Measurements from ENCODE around the gene ATRN. TPM values are rescaled to one million over a fixed set of nuclear protein-coding genes. Genes with fewer than 3 reads are reported as not detected.
A peak's percentile ranks its signal among the peaks of the same experiment; 100 is the strongest.

Gene ATRN
- total and polyA plus RNA-seq, 4 donors = 4.2 to 38.5 (median 21.2) TPM

- TF ChIP-seq CTCF (IDR thresholded peaks at IDR 0.05; ENCODE audit: control extremely low read depth, extremely low read depth) = no peak
- Histone ChIP-seq H3K9ac (ENCODE audit: insufficient read depth in 1 of 2, low read length in 2 of 2) (no peak overlapping the region), H3K4me3 (no peak overlapping the region), H3K27me3 (ENCODE audit: control insufficient read depth in 3 of 3, insufficient read depth in 3 of 3, low read length in 2 of 3) (no peaks in the 10 kb centered on the region), H3K27ac (ENCODE audit: low read depth in 1 of 2, low read length in 1 of 2) (no peak overlapping the region), H3K4me1 (ENCODE audit: control insufficient read depth in 5 of 5, insufficient read depth in 5 of 5, low read length in 5 of 5) (peaks cover 0 to 5% (median 0%) of the 10 kb centered on the region in 5 donors), H3K36me3 (ENCODE audit: control insufficient read depth in 4 of 4, insufficient read depth in 4 of 4, low read length in 4 of 4) (no peaks in the 10 kb centered on the region), H3K9me3 (ENCODE audit: control insufficient read depth in 4 of 4, insufficient read depth in 3 of 4, low read length in 3 of 4) (no peaks in the 10 kb centered on the region)
- no peak for DNase-seq
- WGBS, 2 donors = 57 to 62% methylated on average over 4 of the region's 4 CpGs
- no peak for ATAC-seq (ENCODE audit: insufficient read depth, low FRiP score)
Observed at GRCh38 chr20:3456648-3457047, 14.2 kb upstream of the ATRN start.

GRCh38 chr20:3459881-3460307 lies 10.9 kb upstream of the ATRN start:
- no peak overlapping the region for H3K27ac ChIP-seq (ENCODE audit: low read depth in 1 of 2, low read length in 1 of 2)
- ATAC-seq (ENCODE audit: insufficient read depth, low FRiP score) = no peak
- H3K4me3 ChIP-seq = no peak overlapping the region
- H3K9ac ChIP-seq (ENCODE audit: insufficient read depth in 1 of 2, low read length in 2 of 2) = no peak overlapping the region
- no peaks in the 10 kb centered on the region for H3K9me3 ChIP-seq (ENCODE audit: control insufficient read depth in 4 of 4, insufficient read depth in 3 of 4, low read length in 3 of 4)
- H3K4me1 ChIP-seq (ENCODE audit: control insufficient read depth in 5 of 5, insufficient read depth in 5 of 5, low read length in 5 of 5) = peaks cover 0 to 5% (median 0%) of the 10 kb centered on the region in 5 donors
- no peak for TF ChIP-seq CTCF (IDR thresholded peaks at IDR 0.05; ENCODE audit: control extremely low read depth, extremely low read depth)
- no peak for DNase-seq
- no peaks in the 10 kb centered on the region for H3K36me3 ChIP-seq (ENCODE audit: control insufficient read depth in 4 of 4, insufficient read depth in 4 of 4, low read length in 4 of 4)
- WGBS, 2 donors = 81 to 89% methylated on average over 1 of the region's 1 CpG
- no peaks in the 10 kb centered on the region for H3K27me3 ChIP-seq (ENCODE audit: control insufficient read depth in 3 of 3, insufficient read depth in 3 of 3, low read length in 2 of 3)

- ATAC-seq (ENCODE audit: insufficient read depth, low FRiP score) = no peak
- no peaks in the 10 kb centered on the region for H3K9me3 ChIP-seq (ENCODE audit: control insufficient read depth in 4 of 4, insufficient read depth in 3 of 4, low read length in 3 of 4)
- H3K27ac ChIP-seq (ENCODE audit: low read depth in 1 of 2, low read length in 1 of 2) = no peak overlapping the region
- peaks cover 0 to 5% (median 0%) of the 10 kb centered on the region in 3 donors for H3K27me3 ChIP-seq (ENCODE audit: control insufficient read depth in 3 of 3, insufficient read depth in 3 of 3, low read length in 2 of 3)
- no peak for TF ChIP-seq CTCF (IDR thresholded peaks at IDR 0.05; ENCODE audit: control extremely low read depth, extremely low read depth)
- peaks cover 0 to 5% (median 0%) of the 10 kb centered on the region in 5 donors for H3K4me1 ChIP-seq (ENCODE audit: control insufficient read depth in 5 of 5, insufficient read depth in 5 of 5, low read length in 5 of 5)
- 59 to 68% methylated on average over 12 of the region's 12 CpGs for WGBS, 2 donors
- H3K36me3 ChIP-seq (ENCODE audit: control insufficient read depth in 4 of 4, insufficient read depth in 4 of 4, low read length in 4 of 4) = no peaks in the 10 kb centered on the region
- DNase-seq = peak; percentile 27 to 76 (median 65)
- H3K9ac ChIP-seq (ENCODE audit: insufficient read depth in 1 of 2, low read length in 2 of 2) = peak overlapping the region in 1 of 2 donors; percentile 65
- H3K4me3 ChIP-seq = no peak overlapping the region
Observed at GRCh38 chr20:3461211-3461771, 9.5 kb upstream of the ATRN start.

Data from lung (tissue), 12 donors.